ENCODE measurements around the gene NKX1-2. TPM values are rescaled to one million over a fixed set of nuclear protein-coding genes. Genes with fewer than 3 reads are reported as not detected.
"Not testable (repeated sequence)": the region's sequence is repeated elsewhere in the genome, so short reads cannot be mapped to it uniquely, and the experiment has no call there.

Gene NKX1-2
- total RNA-seq, 1 donor from 2014 or later, result not detected

DNA sequence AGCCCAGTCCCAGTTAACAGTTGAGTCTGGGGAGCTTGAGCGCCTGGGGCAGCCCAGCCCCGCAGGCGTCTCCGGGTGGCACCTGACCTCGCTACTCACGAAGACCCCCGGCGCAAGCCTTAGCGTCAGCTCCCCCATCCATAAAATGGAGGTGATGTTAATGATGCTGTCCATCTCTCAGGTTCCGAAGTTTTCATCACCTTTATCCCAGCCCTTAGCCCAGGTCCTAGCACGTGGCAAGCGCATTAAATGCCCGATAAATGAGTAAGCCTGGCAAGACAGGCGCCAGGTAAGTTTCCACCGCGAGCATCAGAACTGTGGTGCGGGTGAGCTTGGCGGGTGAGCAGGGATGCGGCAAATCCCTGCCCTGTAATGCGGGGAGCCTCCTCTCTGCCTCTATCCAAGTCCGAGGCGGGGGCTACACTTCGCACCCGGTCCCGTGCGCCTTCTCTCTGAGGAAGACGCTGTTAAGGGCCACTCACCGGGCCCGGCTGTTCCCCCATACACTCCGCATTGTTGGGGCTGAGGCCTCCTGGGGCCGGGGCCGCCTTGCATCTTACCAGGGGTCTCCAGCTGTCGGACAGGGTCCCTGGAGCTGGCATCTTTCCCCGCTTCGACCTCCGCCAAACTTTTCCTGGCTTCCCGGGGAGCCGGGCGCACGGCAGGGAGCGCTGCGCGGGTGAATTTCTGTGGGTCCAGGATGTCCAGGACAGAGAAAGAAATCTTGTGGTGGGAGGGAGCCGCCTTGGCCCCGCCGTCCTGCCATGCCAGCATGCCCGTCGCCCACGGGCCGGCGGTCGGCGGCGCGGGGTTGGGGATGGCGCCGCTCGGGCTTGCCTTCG lies 444 bp downstream of the NKX1-2 start:
- no peak for DNase-seq (ENCODE audit: low spot score in 2 of 2)
- peak overlapping the region; percentile 39 to 52 for H3K4me3 ChIP-seq

DNA sequence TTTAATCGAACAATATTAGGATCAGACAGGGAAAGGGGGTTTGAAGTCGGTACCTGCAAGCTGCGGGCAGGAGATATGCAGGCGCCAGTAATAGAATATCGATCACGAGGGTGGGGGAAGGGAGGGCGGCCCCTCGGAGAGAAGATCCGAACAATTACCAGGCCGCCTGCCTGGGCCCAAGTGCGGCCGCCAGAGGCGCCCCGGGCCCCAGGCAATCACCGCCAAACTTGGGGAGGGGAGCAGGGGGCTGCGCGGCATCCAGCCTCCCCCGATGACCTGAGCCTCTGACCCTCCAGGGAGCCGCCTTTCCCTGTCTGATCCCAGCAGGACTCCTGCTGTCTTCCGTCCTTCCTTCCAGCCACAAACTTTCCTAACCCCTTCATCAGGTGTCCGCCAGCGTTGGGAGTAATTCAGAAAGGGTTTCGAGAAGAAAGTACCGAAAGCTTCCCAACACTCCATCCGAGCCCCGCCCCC lies 1.1 kb downstream of the NKX1-2 start:
- no peak overlapping the region for H3K4me3 ChIP-seq
- DNase-seq (ENCODE audit: low spot score in 2 of 2), result no peak
- intact Hi-C loops (cut with DNase I), result no loop called here
- H3K27ac ChIP-seq, result no peak overlapping the region
- no peaks in the 10 kb centered on the region for H3K9me3 ChIP-seq
- TF ChIP-seq, protein P1, sequence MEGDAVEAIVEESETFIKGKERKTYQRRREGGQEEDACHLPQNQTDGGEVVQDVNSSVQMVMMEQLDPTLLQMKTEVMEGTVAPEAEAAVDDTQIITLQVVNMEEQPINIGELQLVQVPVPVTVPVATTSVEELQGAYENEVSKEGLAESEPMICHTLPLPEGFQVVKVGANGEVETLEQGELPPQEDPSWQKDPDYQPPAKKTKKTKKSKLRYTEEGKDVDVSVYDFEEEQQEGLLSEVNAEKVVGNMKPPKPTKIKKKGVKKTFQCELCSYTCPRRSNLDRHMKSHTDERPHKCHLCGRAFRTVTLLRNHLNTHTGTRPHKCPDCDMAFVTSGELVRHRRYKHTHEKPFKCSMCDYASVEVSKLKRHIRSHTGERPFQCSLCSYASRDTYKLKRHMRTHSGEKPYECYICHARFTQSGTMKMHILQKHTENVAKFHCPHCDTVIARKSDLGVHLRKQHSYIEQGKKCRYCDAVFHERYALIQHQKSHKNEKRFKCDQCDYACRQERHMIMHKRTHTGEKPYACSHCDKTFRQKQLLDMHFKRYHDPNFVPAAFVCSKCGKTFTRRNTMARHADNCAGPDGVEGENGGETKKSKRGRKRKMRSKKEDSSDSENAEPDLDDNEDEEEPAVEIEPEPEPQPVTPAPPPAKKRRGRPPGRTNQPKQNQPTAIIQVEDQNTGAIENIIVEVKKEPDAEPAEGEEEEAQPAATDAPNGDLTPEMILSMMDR (IDR thresholded peaks at IDR 0.05), result no peak
- H3K36me3 ChIP-seq, result no peaks in the 10 kb centered on the region
- peaks cover 4 to 17% of the 10 kb centered on the region in 2 donors for H3K4me1 ChIP-seq
- peaks cover 7% of the 10 kb centered on the region for H3K27me3 ChIP-seq

More for the DNA sequence above, 444 bp downstream of the NKX1-2 start:
- TF ChIP-seq, protein P1 (IDR thresholded peaks at IDR 0.05), result no peak
- Histone ChIP-seq H3K9me3 (no peaks in the 10 kb centered on the region), H3K4me1 (peaks cover 4 to 17% of the 10 kb centered on the region in 2 donors), H3K27ac (no peak overlapping the region), H3K36me3 (no peaks in the 10 kb centered on the region), H3K27me3 (peaks cover 7% of the 10 kb centered on the region)
- intact Hi-C loops (cut with DNase I), result no loop called here

GRCh38 chr10:124447751-124448466 lies 1.9 kb downstream of the NKX1-2 start:
- no peak for DNase-seq (ENCODE audit: low spot score in 2 of 2)
- Histone ChIP-seq H3K9me3 (no peaks in the 10 kb centered on the region), H3K4me1 (peaks cover 4 to 17% of the 10 kb centered on the region in 2 donors), H3K27ac (no peak overlapping the region), H3K27me3 (peaks cover 7% of the 10 kb centered on the region), H3K36me3 (no peaks in the 10 kb centered on the region), H3K4me3 (peak overlapping the region; percentile 40 to 44)
- intact Hi-C loops (cut with DNase I), result no loop called here
- TF ChIP-seq, protein P1 (IDR thresholded peaks at IDR 0.05), result no peak

GRCh38 chr10:124446830-124447750 lies 2.7 kb downstream of the NKX1-2 start:
- DNase-seq (ENCODE audit: low spot score in 2 of 2), result no peak
- H3K36me3 ChIP-seq, result no peaks in the 10 kb centered on the region
- no peak overlapping the region for H3K27ac ChIP-seq
- TF ChIP-seq, protein P1 (IDR thresholded peaks at IDR 0.05), result no peak
- H3K4me1 ChIP-seq, result peaks cover 4 to 17% of the 10 kb centered on the region in 2 donors
- peaks cover 7% of the 10 kb centered on the region for H3K27me3 ChIP-seq
- intact Hi-C loops (cut with DNase I), result no loop called here
- H3K9me3 ChIP-seq, result no peaks in the 10 kb centered on the region
- H3K4me3 ChIP-seq, result peak overlapping the region; percentile 40 to 44

DNA sequence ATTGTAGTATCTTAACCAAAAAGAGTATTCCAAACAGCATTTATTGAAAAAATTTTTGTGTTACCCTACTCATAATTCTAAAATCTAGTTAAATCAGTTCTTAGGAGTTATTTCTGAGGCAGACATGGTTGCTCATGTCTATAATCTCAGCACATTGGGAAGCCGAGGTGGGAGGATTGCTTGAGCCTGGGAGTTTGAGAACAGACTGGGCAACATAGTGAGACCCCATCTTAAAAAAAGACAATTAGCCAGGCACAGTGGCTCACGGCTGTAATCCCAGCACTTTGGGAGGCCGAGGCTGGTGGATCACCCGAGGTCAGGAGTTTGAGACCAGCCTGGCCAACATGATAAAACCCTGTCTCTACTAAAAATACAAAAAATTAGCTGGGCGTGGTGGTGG lies 8.1 kb downstream of the NKX1-2 start:
- intact Hi-C loops (cut with DNase I); H3K4me1 ChIP-seq; H3K4me3 ChIP-seq; DNase-seq (ENCODE audit: low spot score in 2 of 2); H3K27me3 ChIP-seq; H3K27ac ChIP-seq; H3K9me3 ChIP-seq; H3K36me3 ChIP-seq: not testable (repeated sequence)

Data from ascending aorta (tissue), 2 donors.